ENCODE measurements around the gene CEP72.
"Not testable (repeated sequence)": the region's sequence is repeated elsewhere in the genome, so short reads cannot be mapped to it uniquely, and the experiment has no call there.

The CEP72 gene

GRCh38 chr5:672329-673160 lies 60.4 kb downstream of the CEP72 start:
- peak; percentile 71 for DNase-seq (ENCODE audit: low spot score)

GRCh38 chr5:673161-673830 lies 61.2 kb downstream of the CEP72 start:
- DNase-seq (ENCODE audit: low spot score), result no peak

GRCh38 chr5:673831-674629 lies 61.9 kb downstream of the CEP72 start:
- DNase-seq (ENCODE audit: low spot score), result no peak

GRCh38 chr5:674630-675011 lies 62.5 kb downstream of the CEP72 start:
- no peak for DNase-seq (ENCODE audit: low spot score)

GRCh38 chr5:675111-675870 lies 63.2 kb downstream of the CEP72 start:
- no peak for DNase-seq (ENCODE audit: low spot score)

- no peak for DNase-seq (ENCODE audit: low spot score)
These were observed 63.9 kb downstream of the CEP72 start for GRCh38 chr5:675871-676698.

DNA sequence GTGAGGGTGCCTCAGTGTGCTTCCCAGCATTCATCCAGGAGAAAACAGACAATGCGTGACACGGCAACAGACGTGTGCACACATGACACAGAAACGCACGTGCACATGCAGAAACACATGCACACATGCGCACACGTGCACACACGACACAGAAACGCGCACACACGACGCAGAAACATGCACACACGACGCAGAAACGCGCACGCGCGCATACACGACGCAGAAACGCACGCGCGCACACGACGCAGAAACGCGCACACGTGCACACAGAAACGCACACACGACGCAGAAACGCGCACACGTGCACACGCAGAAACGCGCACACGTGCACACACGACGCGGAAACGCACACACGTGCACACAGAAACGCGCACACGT lies 64.5 kb downstream of the CEP72 start:
- DNase-seq (ENCODE audit: low spot score), result no peak

DNA sequence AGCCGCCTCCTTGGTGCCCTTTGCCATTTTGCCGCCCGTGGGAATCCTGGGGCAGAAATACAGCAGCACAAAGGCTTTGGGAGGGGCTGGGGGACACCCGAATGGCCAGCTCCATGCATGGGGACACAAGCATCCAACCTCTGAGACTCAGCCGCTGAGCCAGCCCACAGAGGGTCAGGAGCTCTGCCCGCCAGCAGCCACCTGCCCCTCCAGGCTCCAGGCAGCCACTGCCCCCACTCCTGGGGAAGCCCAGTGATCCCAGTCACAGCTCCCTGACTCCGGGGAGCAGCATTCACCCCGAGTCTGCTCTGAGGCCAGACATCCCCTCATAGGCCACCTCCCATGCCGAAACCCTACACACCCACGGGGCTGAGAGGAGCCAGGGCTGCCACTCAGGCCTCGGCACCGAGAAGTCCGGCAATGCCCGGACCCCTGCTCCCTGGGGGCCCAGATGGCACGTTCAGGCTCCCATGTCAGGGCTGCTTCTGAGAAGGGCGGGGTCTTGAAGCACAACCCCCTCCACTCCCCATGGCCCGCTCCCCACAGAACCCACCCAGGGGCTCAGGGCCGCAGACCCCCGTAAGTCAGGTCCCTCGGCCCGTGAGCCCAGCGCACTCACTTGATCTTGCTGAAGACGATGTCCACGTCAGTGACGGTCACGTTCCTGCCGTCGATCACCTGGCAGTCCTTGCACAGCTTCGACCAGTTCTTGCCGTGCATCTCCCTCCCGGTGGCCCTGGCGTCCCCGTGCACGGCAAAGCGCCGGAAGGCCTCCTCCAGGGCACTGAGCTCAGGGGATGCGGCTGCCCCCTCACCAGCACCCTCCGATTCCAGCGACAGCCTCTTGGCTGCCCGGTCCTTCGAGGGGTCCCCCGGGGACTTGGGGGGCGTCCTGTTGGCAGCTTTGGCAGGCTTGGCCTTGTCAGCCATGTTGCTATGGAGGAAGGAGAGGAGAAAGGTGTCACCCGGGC lies 65.3 kb downstream of the CEP72 start:
- no peak for DNase-seq (ENCODE audit: low spot score)

- DNase-seq (ENCODE audit: low spot score), result not testable (repeated sequence)
These were observed 66.4 kb downstream of the CEP72 start for GRCh38 chr5:678521-678920.

DNA sequence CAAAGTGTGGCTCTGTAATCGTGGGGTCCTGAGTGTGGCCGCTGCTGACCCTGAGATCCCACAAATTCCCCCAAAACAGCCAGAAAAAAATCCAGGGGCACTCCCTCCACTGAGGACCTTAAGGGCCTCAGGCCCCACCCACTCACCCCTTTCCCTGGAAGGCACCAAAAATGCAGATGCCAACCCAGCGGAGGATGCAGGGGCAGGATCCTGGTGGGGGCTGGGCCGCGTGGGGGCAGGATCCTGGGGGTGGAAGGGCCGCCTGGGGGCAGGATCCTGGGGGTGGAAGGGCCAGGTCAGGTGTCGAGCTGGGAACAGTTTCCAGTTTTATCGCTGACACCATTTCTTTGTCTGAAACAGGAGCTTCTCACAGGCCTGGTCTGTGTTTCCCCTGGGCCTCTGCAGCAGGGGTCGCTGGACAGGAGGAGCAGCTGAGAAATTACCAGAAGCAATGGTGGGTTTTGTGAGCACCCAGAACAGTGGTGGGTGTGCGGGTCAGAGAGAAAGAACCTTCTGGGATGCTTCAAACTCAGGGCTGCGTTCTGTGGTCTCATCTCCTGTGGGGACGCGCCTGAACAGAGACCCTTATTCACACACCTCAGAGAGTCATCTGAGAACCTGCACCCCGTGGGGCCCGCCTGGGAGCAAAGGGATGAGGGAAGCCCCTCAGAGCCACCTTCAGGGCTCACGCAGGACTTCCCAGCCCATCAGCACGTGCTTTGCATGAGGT lies 67.2 kb downstream of the CEP72 start:
- DNase-seq (ENCODE audit: low spot score), result not testable (repeated sequence)

GRCh38 chr5:680118-680795 lies 68.1 kb downstream of the CEP72 start:
- not testable (repeated sequence) for DNase-seq (ENCODE audit: low spot score)

GRCh38 chr5:680836-681235 lies 68.7 kb downstream of the CEP72 start:
- DNase-seq (ENCODE audit: low spot score), result not testable (repeated sequence)

DNA sequence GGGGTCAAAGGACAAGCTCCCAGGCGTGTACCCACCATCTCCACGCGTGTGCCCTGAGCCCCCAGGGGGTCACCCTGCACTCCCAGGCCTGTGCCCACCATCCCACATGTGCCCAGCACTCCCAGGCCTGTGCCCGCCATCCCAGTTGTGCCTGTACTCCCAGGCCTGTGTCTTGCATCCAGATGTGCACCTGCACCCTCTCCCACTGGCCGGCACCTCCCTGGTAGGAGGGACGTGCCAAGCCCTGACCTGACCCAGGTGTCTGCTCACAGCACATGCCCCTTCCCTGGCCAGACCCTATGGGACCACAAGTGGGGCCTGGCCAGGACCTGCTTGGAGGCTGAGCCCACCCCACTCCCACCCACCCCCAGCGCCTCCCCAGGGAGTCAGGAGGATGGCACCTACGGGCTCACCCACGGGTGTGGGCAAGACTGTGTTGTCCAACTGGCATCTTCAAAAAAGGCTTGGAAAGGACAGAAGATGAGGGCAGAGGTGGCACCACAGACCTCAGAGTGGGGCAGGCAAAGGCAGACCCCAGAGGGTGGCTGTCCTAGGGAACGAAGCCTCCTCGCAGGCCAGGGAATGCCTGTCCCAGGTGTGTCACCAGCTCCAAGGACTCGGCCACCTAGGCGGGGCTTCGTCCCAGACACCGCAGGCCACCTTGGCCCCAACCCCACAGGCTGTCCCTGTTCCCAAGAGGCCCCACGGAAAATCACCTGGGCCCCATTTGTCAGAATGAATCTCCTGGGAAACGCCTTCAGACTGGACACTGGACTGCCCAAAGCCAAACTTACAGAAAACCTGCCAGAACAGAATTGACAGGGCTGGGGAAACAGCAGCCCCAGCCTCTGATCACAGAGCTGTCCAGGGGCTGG lies 69.4 kb downstream of the CEP72 start:
- DNase-seq (ENCODE audit: low spot score), result not testable (repeated sequence)

DNA sequence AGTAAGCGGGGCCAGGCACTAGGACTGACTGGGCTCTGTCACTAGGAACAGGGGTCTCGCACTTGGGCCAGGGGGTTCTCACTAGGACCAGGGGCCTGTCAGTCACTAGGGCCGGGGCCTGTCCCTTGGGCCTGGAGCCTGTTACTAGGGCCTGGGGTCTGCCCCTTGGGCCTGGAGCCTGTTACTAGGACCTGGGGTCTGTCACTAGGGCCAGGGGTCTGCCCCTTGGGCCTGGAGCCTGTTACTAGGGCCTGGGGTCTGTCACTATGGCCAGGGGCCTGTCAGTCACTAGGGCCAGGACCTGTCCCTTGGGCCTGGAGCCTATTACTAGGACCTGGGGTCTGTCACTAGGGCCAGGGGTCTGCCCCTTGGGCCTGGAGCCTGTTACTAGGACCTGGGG lies 70.1 kb downstream of the CEP72 start:
- DNase-seq (ENCODE audit: low spot score), result not testable (repeated sequence)

- not testable (repeated sequence) for DNase-seq (ENCODE audit: low spot score)
These were observed 70.7 kb downstream of the CEP72 start for GRCh38 chr5:682651-683358.

DNA sequence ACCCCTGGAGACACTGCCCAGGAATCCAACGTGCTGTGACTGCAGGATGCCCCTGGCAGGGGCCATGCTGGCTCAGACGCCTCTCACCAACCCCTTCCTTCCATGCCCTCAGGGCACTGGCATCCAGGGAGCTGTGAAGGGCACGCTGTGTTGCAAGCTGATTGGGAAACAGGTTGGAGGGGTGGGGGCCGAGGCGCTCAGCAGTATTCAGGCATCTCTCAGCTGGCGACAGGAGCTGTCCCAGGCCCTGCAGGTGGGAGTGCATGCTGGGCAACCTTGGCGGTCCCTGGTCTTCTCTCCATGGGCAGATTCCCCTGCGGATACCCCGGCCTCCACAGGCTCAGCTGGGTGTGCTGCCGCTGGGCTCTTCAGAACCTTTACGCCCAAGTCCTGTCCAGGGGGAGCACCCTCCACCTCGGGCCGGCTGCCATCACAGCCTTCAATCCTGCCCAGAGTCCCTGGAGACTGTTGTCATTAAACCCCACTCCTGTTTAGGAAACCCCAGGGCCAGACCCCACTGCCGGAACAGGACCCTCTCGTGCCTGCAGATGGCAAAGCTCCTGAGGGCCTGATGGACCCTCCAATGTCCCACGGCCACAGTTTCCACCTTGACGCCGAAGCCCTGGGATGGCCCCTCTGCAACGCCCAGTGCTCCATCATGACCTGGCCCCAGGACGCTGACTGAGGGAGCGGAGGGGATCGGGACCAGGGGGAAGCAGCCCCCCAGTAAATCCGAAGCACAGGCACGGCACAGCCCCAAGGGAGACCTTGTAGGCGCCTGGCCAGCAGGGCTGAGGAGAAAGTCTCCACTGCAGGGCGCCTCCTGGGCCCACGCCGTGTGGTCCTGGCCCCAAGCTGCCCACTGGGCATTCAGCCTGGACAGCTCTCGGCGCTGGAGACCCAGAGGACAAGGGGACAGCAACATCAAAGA lies 71.7 kb downstream of the CEP72 start:
- DNase-seq (ENCODE audit: low spot score), result no peak
